Measurements from ENCODE around the gene TRABD. TPM values are rescaled to one million over a fixed set of nuclear protein-coding genes. Genes with fewer than 3 reads are reported as not detected.

Gene TRABD
- total RNA-seq, 1 experiment from 2014 or later = 55.7 TPM

GRCh38 chr22:50210378-50211139 is 24.8 kb downstream of the TRABD start:
- no peak for TF ChIP-seq CTCF (IDR thresholded peaks at IDR 0.05)
- TF ChIP-seq REST (IDR thresholded peaks at IDR 0.05; ENCODE audit: insufficient read depth in 1 of 2, low read depth in 2 of 2, low read length in 1 of 2) = no peak
- TF ChIP-seq SIN3A (IDR thresholded peaks at IDR 0.05; ENCODE audit: borderline replicate concordance, insufficient read depth, low read depth, low read length) = no peak
- no peak for TF ChIP-seq TCF7L2 (IDR thresholded peaks at IDR 0.05; ENCODE audit: low read depth, low read length)
- BruUV-seq (replicated peaks) = no TSS peak
- Histone ChIP-seq H3K9me3 (ENCODE audit: control insufficient read depth, insufficient read depth, low read depth, low read length) (no peaks in the 10 kb centered on the region), H3K27me3 (ENCODE audit: control insufficient read depth, insufficient read depth, low read length) (no peaks in the 10 kb centered on the region), H3K4me3 (ENCODE audit: low read depth in 2 of 2, low read length in 2 of 2) (no peak overlapping the region), H3K36me3 (ENCODE audit: control insufficient read depth, insufficient read depth, low read length) (no peaks in the 10 kb centered on the region), H3K4me1 (ENCODE audit: control insufficient read depth, insufficient read depth, low read length) (no peaks in the 10 kb centered on the region), H3K27ac (ENCODE audit: low read length) (no peak overlapping the region)
- in situ Hi-C loops (cut with HindIII; ENCODE audit: low pct_unique_long_range_greater_than_20kb, low sequenced_read_pairs) (no loop called here), intact Hi-C loops (cut with micrococcal nuclease; ENCODE audit: unreplicated experiment) (no loop called here)
- DNase-seq (ENCODE audit: low read depth, low spot score) (no peak), ATAC-seq (no peak)
- ChIA-PET POLR2A (no interaction called here), CTCF (interaction anchor here (0.6 kb wide), 1 partner anchor 170 kb away, joined by 5 read pairs; no protein-coding TSS in a partner anchor)

- TF ChIP-seq TCF7L2 (IDR thresholded peaks at IDR 0.05; ENCODE audit: low read depth, low read length) = no peak
- no peak for TF ChIP-seq SIN3A (IDR thresholded peaks at IDR 0.05; ENCODE audit: borderline replicate concordance, insufficient read depth, low read depth, low read length)
- TF ChIP-seq REST (IDR thresholded peaks at IDR 0.05; ENCODE audit: insufficient read depth in 1 of 2, low read depth in 2 of 2, low read length in 1 of 2) = no peak
- TF ChIP-seq CTCF (IDR thresholded peaks at IDR 0.05) = no peak
- TF ChIP-seq POLR2AphosphoS5 (IDR thresholded peaks at IDR 0.05; ENCODE audit: low read depth, low read length) = no peak
- Histone ChIP-seq H3K27ac (ENCODE audit: low read length) (no peak overlapping the region), H3K4me3 (ENCODE audit: low read depth in 2 of 2, low read length in 2 of 2) (no peak overlapping the region), H3K4me1 (ENCODE audit: control insufficient read depth, insufficient read depth, low read length) (no peaks in the 10 kb centered on the region), H3K27me3 (ENCODE audit: control insufficient read depth, insufficient read depth, low read length) (no peaks in the 10 kb centered on the region), H3K36me3 (ENCODE audit: control insufficient read depth, insufficient read depth, low read length) (no peaks in the 10 kb centered on the region), H3K9me3 (ENCODE audit: control insufficient read depth, insufficient read depth, low read depth, low read length) (no peaks in the 10 kb centered on the region)
- DNase-seq (ENCODE audit: low read depth, low spot score) (no peak), ATAC-seq (no peak)
- POLR2A ChIA-PET = no interaction called here
- in situ Hi-C loops (cut with HindIII; ENCODE audit: low pct_unique_long_range_greater_than_20kb, low sequenced_read_pairs) (no loop called here), intact Hi-C loops (cut with micrococcal nuclease; ENCODE audit: unreplicated experiment) (no loop called here)
- BruUV-seq (replicated peaks) = no TSS peak
- CTCF ChIA-PET = interaction anchor here (0.6 kb wide), 1 partner anchor 169 kb away, joined by 5 read pairs; no protein-coding TSS in a partner anchor
Observed at GRCh38 chr22:50211147-50211546, 25.4 kb downstream of the TRABD start.
